Mesenchymal stem cell (in vitro differentiated cells and primary cell): ENCODE data around the gene GRIN2D.

Source experiments
- DNase-seq: peaks from one replicate; pipeline ENCODE4 v3.0.0-alpha.2; 2013
- H2AFZ ChIP-seq: one replicate; pipeline ENCODE4 v1.6.1; 2013; ENCODE audit warnings: low read depth, mild to moderate bottlenecking, control low read depth, inconsistent platforms, low read length, moderate library complexity
- H2AK5ac ChIP-seq: 2 replicates; pipeline ENCODE4 v1.6.1; 2013; ENCODE audit warnings: low read length, moderate library complexity, mild to moderate bottlenecking, inconsistent platforms; ENCODE audit not compliant: severe bottlenecking
- H2BK120ac ChIP-seq: one replicate; pipeline ENCODE4 v1.6.1; 2013; ENCODE audit warnings: low read depth, mild to moderate bottlenecking, inconsistent platforms, low read length, moderate library complexity
- H2BK12ac ChIP-seq, 2 experiments: one replicate each; pipeline ENCODE4 v1.6.1; 2013; ENCODE audit warnings: inconsistent platforms in 2 of 2, low read length in 2 of 2, mild to moderate bottlenecking in 2 of 2, moderate library complexity in 2 of 2, control low read depth in 1 of 2
- H2BK15ac ChIP-seq: one replicate; pipeline ENCODE4 v1.6.1; 2013; ENCODE audit warnings: mild to moderate bottlenecking, low read depth, inconsistent platforms; ENCODE audit not compliant: poor library complexity, severe bottlenecking
- H2BK5ac ChIP-seq: 2 replicates; pipeline ENCODE4 v1.6.1; 2013; ENCODE audit warnings: low read depth, mild to moderate bottlenecking, low read length, control low read depth, inconsistent platforms; ENCODE audit not compliant: poor library complexity, severe bottlenecking
- H3K14ac ChIP-seq, 2 experiments: one replicate each; pipeline ENCODE4 v1.6.1; 2013; ENCODE audit warnings: inconsistent platforms in 2 of 2, low read length in 2 of 2, control low read depth in 1 of 2, mild to moderate bottlenecking in 1 of 2, moderate library complexity in 1 of 2
- H3K18ac ChIP-seq, 2 experiments: one replicate each; pipeline ENCODE4 v1.6.1; 2013; ENCODE audit warnings: inconsistent platforms in 2 of 2, low read length in 2 of 2, control low read depth in 1 of 2, low read depth in 1 of 2, mild to moderate bottlenecking in 1 of 2
- H3K23ac ChIP-seq, 2 experiments: one replicate each; pipeline ENCODE4 v1.6.1; 2013; ENCODE audit warnings: inconsistent platforms in 2 of 2, low read length in 2 of 2, mild to moderate bottlenecking in 2 of 2, moderate library complexity in 2 of 2, control low read depth in 1 of 2
- H3K27ac ChIP-seq: 2 replicates; pipeline ENCODE4 v1.5.1; 2013; ENCODE audit warnings: mild to moderate bottlenecking, moderate library complexity, low read length, control low read depth, inconsistent platforms; ENCODE audit not compliant: poor library complexity, severe bottlenecking
- H3K27me3 ChIP-seq, 2 experiments: 2 replicates each; pipeline versions ENCODE4 v1.6.1 to v1.7.0; 2013; ENCODE audit warnings: low read length in 2 of 2, mild to moderate bottlenecking in 2 of 2, moderate library complexity in 2 of 2, control low read depth in 1 of 2, inconsistent platforms in 1 of 2; ENCODE audit not compliant: control insufficient read depth in 1 of 2, insufficient read depth in 1 of 2
- H3K36me3 ChIP-seq, 2 experiments: 2 replicates each; pipeline versions ENCODE4 v1.6.1 to v1.7.0; 2013; ENCODE audit warnings: low read length in 2 of 2, control low read depth in 1 of 2, inconsistent platforms in 1 of 2, low read depth in 1 of 2, mild to moderate bottlenecking in 1 of 2; ENCODE audit not compliant: insufficient read depth in 2 of 2, control insufficient read depth in 1 of 2
- H3K4ac ChIP-seq, 2 experiments: one replicate each; pipeline ENCODE4 v1.6.1; 2013; ENCODE audit warnings: inconsistent platforms in 2 of 2, low read length in 2 of 2, mild to moderate bottlenecking in 2 of 2, moderate library complexity in 2 of 2, control low read depth in 1 of 2, low read depth in 1 of 2
- H3K4me1 ChIP-seq: 2 replicates; pipeline ENCODE4 v1.6.1; 2013; ENCODE audit warnings: low read depth, low read length, control low read depth; ENCODE audit not compliant: control insufficient read depth, insufficient read depth
- H3K4me2 ChIP-seq: 2 replicates; pipeline ENCODE4 v1.6.1; 2013; ENCODE audit warnings: low read length, mild to moderate bottlenecking, inconsistent platforms; ENCODE audit not compliant: poor library complexity, severe bottlenecking
- H3K4me3 ChIP-seq, 2 experiments: 2 replicates each; pipeline versions ENCODE4 v1.5.1 to v1.7.0; 2013; ENCODE audit warnings: low read length in 2 of 2, mild to moderate bottlenecking in 2 of 2, control low read depth in 1 of 2, low read depth in 1 of 2; ENCODE audit not compliant: insufficient read depth in 1 of 2
- H3K79me1 ChIP-seq: replicated peaks from 2 replicates; pipeline ENCODE4 v1.6.1; 2013; ENCODE audit warnings: mild to moderate bottlenecking, control low read depth, low read length, inconsistent platforms; ENCODE audit not compliant: poor library complexity, severe bottlenecking
- H3K9ac ChIP-seq: 2 replicates; pipeline ENCODE4 v1.7.0; 2013; ENCODE audit warnings: mild to moderate bottlenecking, low read length, moderate library complexity
- H3K9me3 ChIP-seq: 2 replicates; pipeline ENCODE4 v1.7.0; 2013; ENCODE audit warnings: mild to moderate bottlenecking, low read length; ENCODE audit not compliant: control insufficient read depth
- H4K8ac ChIP-seq: one replicate; pipeline ENCODE4 v1.6.1; 2013; ENCODE audit warnings: inconsistent platforms, mild to moderate bottlenecking, low read length, moderate library complexity
- H4K91ac ChIP-seq: one replicate; pipeline ENCODE4 v1.6.1; 2013; ENCODE audit warnings: mild to moderate bottlenecking, low read length, inconsistent platforms
- WGBS: methylation state at CpG from one replicate; pipeline ENCODE4 v1.1.7; 2013; ENCODE audit warnings: mixed read lengths; 5-methylcytosine and 5-hydroxymethylcytosine counted together

Gene GRIN2D

DNA sequence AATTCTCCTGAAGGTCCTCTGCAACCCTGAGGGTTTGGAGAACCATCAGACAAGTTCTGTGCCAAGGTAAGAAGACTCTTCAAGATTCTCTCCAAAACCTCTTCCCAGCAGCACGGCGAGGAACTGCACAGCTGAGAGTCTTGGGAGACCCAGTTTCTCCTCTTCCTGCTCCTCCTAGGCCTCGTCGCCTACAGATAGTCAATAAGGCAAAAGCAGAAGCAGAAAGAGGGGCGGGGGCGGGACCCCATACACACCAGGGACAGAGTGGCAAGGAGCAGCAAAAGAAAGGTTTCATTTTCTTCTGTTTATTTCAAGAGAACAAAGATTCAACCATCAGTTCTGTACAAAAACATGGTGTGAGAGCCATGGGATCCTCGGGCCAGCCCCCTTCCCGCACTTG lies 11.2 kb upstream of the GRIN2D start:
- Histone ChIP-seq H4K8ac (no peak overlapping the region), H3K4ac (no peak overlapping the region), H3K79me1 (peaks cover 32% of the 10 kb centered on the region), H4K91ac (no peak overlapping the region), H2AK5ac (no peak overlapping the region), H3K23ac (no peak overlapping the region), H3K27me3 (no peaks in the 10 kb centered on the region), H3K9me3 (no peaks in the 10 kb centered on the region), H3K18ac (no peak overlapping the region), H2BK5ac (no peak overlapping the region), H3K4me3 (no peak overlapping the region), H3K4me1 (no peaks in the 10 kb centered on the region), H3K9ac (no peak overlapping the region), H2BK120ac (no peak overlapping the region), H3K27ac (no peak overlapping the region), H3K36me3 (peaks cover 63 to 67% of the 10 kb centered on the region in 2 experiments), H3K14ac (no peak overlapping the region), H2BK15ac (no peak overlapping the region), H3K4me2 (no peak overlapping the region), H2AFZ (no peak overlapping the region), H2BK12ac (no peak overlapping the region)
- 98% methylated on average over 8 of the region's 8 CpGs for WGBS
- DNase-seq, result no peak

DNA sequence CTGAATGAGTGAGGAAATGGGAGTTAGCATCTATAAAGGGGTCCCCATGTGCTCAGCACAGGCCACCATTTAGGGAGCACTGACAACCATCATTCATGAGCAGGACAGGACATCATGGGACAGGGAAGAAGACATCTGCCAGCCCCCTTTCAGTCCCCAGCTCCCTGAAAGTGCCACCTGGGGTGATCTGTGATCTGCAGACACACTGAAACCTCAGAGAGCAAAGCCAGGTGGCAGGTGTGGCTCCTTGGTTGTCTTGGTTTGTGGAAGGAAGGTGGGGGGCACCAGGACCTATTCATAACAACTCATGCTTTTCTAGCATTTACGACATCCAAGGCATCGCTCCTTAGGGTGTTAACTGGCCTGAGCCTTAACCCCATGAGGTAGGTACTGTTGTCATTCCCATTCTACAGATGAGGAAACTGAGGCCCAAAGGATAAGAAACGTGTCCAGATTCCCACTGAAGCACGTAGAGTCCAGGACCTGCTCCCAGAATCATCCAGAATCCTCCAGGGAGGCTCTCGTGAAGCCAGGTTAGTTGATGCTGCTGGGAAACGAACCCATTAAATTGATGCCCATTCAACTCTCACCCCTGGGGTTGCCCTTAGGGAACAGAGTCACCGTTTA lies 7.9 kb upstream of the GRIN2D start:
- Histone ChIP-seq H2BK120ac (no peak overlapping the region), H3K23ac (no peak overlapping the region), H3K4me3 (no peak overlapping the region), H3K4ac (no peak overlapping the region), H3K18ac (no peak overlapping the region), H3K4me2 (no peak overlapping the region), H3K27me3 (no peaks in the 10 kb centered on the region), H2AK5ac (no peak overlapping the region), H2BK12ac (no peak overlapping the region), H3K36me3 (peaks cover 75 to 85% of the 10 kb centered on the region in 2 experiments), H3K9me3 (no peaks in the 10 kb centered on the region), H3K9ac (peak overlapping the region; percentile 29), H3K4me1 (peaks cover 5% of the 10 kb centered on the region), H3K27ac (no peak overlapping the region), H4K8ac (no peak overlapping the region), H3K79me1 (peaks cover 35% of the 10 kb centered on the region), H2AFZ (no peak overlapping the region), H2BK5ac (no peak overlapping the region), H4K91ac (no peak overlapping the region), H2BK15ac (no peak overlapping the region), H3K14ac (no peak overlapping the region)
- no peak for DNase-seq
- WGBS, result 95% methylated on average over 7 of the region's 7 CpGs

DNA sequence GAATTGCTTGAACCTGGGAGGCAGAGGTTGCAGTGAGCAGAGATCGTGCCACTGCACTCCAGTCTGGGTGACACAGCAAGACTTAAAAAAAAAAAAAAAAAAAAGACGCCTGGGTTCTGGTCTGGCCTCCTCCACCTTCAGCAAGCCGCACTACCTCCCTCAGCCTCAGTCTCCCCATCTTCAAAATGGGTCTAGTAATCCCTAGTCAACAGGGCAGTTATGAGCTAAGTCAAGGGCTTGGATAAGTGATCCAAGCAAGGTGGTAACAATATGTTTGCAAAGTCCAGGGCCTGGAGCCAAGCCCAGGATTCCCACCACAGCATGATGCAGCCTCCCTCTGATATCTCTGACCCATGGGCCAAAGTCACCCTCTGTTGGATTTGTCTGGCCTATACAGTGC lies 6.5 kb upstream of the GRIN2D start:
- Histone ChIP-seq H2BK5ac (no peak overlapping the region), H2AK5ac (no peak overlapping the region), H3K36me3 (peaks cover 66 to 72% of the 10 kb centered on the region in 2 experiments), H3K27me3 (no peaks in the 10 kb centered on the region), H3K9me3 (no peaks in the 10 kb centered on the region), H3K18ac (no peak overlapping the region), H3K23ac (no peak overlapping the region), H3K4me1 (peaks cover 7% of the 10 kb centered on the region), H3K4me3 (no peak overlapping the region), H2BK12ac (peak overlapping the region in 1 of 2 experiments; percentile 3), H3K4ac (no peak overlapping the region), H3K9ac (no peak overlapping the region), H3K27ac (no peak overlapping the region), H4K8ac (no peak overlapping the region), H3K79me1 (peaks cover 31% of the 10 kb centered on the region), H3K14ac (no peak overlapping the region), H2BK120ac (no peak overlapping the region), H2AFZ (no peak overlapping the region), H4K91ac (no peak overlapping the region), H3K4me2 (no peak overlapping the region), H2BK15ac (no peak overlapping the region)
- WGBS, result 100% methylated on average over 1 of the region's 3 CpGs
- DNase-seq, result no peak

DNA sequence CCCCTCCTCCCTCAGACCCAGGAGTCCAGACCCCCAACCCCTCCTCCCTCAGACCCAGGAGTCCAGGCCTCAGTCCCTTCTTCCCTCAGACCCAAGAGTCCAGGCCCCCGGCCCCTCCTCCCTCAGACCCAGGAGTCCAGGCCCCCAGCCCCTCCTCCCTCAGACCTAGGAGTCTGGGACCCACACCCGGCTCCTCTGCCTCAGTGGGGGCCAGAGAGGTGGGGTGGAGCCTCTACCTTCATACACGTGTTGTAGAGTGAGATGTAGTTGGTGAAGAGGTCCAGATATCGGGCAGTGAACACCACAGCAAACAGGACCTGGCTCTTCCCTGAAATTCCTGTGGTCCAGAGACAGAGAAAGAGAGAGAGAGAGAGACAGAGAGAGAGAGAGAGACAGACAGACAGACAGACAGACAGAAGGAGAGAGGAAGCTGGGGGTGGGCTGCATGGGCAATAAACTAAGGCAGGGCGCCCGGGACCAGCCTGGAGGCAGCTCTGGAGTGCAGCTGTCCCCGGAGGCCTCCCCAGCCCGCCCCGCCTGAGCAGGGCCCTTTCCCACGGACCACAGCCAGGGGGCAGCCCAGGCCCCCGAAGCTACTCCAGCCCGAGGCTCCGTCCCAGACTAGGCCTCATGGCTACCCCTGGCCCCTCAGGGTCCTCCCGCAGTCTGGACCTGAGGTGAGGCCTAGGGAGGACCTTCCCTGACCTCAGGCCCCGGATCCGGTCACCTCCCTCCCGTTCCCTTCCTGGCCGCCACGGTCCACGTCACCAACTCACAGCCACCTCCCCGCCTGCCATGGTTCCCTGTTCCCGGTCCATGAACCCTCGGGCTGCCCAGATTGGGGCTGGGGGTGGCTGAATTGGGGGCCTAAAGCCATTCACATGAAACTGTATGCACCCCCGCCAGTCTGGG lies 3.0 kb upstream of the GRIN2D start:
- Histone ChIP-seq H3K9me3 (no peaks in the 10 kb centered on the region), H2BK12ac (peak overlapping the region in 1 of 2 experiments; percentile 7), H3K4me2 (peak overlapping the region; percentile 77), H2BK5ac (peak overlapping the region; percentile 91), H3K4me1 (peaks cover 25% of the 10 kb centered on the region), H2AK5ac (peak overlapping the region; percentile 85), H3K9ac (peak overlapping the region; percentile 99), H4K8ac (peak overlapping the region; percentile 83), H3K23ac (peak overlapping the region in 1 of 2 experiments; percentile 37), H3K4me3 (peak overlapping the region; percentile 77 to 96), H2BK15ac (peak overlapping the region; percentile 17), H3K27me3 (peaks cover 20 to 27% of the 10 kb centered on the region in 2 experiments), H3K27ac (peak overlapping the region; percentile 90), H3K4ac (peak overlapping the region; percentile 96 to 98), H3K79me1 (peaks cover 14% of the 10 kb centered on the region), H2BK120ac (peak overlapping the region; percentile 93), H3K36me3 (peaks cover 33 to 40% of the 10 kb centered on the region in 2 experiments), H3K14ac (peak overlapping the region; percentile 94 to 99), H3K18ac (peak overlapping the region; percentile 97), H4K91ac (peak overlapping the region; percentile 100), H2AFZ (no peak overlapping the region)
- whole genome bisulfite sequencing, result 2% methylated on average over 19 of the region's 24 CpGs
- DNase-seq, result peak; percentile 73
